SK-N-SH treated with all-trans-retinoic acid at 6 μM for 48 hours (cell line): Measurements from ENCODE around the gene GP2.
"Not testable (repeated sequence)": the region's sequence is repeated elsewhere in the genome, so short reads cannot be mapped to it uniquely, and the experiment has no call there.

Source experiments
- ATAC-seq: fragments of 200-7000 bp; cut with Tn5 transposase; 3 replicates; pipeline ENCODE4 v1.9.1; 2020; ENCODE audit warnings: mild to moderate bottlenecking, moderate library complexity
- ARNTL ChIP-seq: fragments of 450-650 bp; formaldehyde crosslinking; IDR thresholded peaks from 2 replicates; pipeline ENCODE4 v1.5.0; 2020; ENCODE audit warnings: low read depth, mild to moderate bottlenecking, moderate library complexity, borderline replicate concordance
- BACH2 ChIP-seq: fragments of 250-450 bp; sonication (Bioruptor Pico); IDR thresholded peaks from 2 replicates; pipeline ENCODE4 v1.9.0; 2021; ENCODE audit warnings: mild to moderate bottlenecking, borderline replicate concordance
- CREB5 ChIP-seq: fragments of 250-450 bp; sonication (Bioruptor Pico); IDR thresholded peaks from 2 replicates; pipeline ENCODE4 v1.5.1; 2020; ENCODE audit warnings: low read depth, mild to moderate bottlenecking, moderate library complexity
- CSRNP3 ChIP-seq: fragments of 250-450 bp; sonication (Bioruptor Pico); IDR thresholded peaks from 2 replicates; pipeline ENCODE4 v1.5.1; 2021; ENCODE audit warnings: mild to moderate bottlenecking, moderate library complexity
- ESRRG ChIP-seq: fragments of 250-450 bp; sonication (Bioruptor Pico); IDR thresholded peaks from 2 replicates; pipeline ENCODE4 v1.6.1; 2021; ENCODE audit warnings: mild to moderate bottlenecking
- GLIS3 ChIP-seq: fragments of 250-450 bp; sonication (Bioruptor Pico); IDR thresholded peaks from 2 replicates; pipeline ENCODE4 v1.5.0; 2020; ENCODE audit warnings: mild to moderate bottlenecking, moderate library complexity
- OSR1 ChIP-seq: fragments of 250-450 bp; sonication (Bioruptor Pico); IDR thresholded peaks from 2 replicates; pipeline ENCODE4 v1.8.0; 2022; ENCODE audit warnings: moderate library complexity, mild to moderate bottlenecking, inconsistent platforms
- PPARA ChIP-seq: fragments of 250-450 bp; sonication (Bioruptor Pico); IDR thresholded peaks from 2 replicates; pipeline ENCODE4 v1.5.0; 2020; ENCODE audit warnings: mild to moderate bottlenecking, borderline replicate concordance
- RARB ChIP-seq: fragments of 250-450 bp; sonication (Bioruptor Pico); IDR thresholded peaks from 2 replicates; pipeline ENCODE4 v1.8.0; 2021; ENCODE audit warnings: mild to moderate bottlenecking, moderate library complexity
- TCF4 ChIP-seq: fragments of 250-450 bp; sonication (Bioruptor Pico); IDR thresholded peaks from 2 replicates; pipeline ENCODE4 v1.8.0; 2021; ENCODE audit warnings: mild to moderate bottlenecking, moderate library complexity, borderline replicate concordance
- TSHZ2 ChIP-seq: fragments of 250-450 bp; sonication (Bioruptor Pico); IDR thresholded peaks from 2 replicates; pipeline ENCODE4 v1.5.0; 2020; ENCODE audit warnings: mild to moderate bottlenecking, moderate library complexity
- ZC3H10 ChIP-seq: fragments of 250-450 bp; sonication (Bioruptor Pico); IDR thresholded peaks from 2 replicates; pipeline ENCODE4 v1.5.1; 2021; ENCODE audit warnings: mild to moderate bottlenecking, moderate library complexity
- ZFP3 ChIP-seq: fragments of 250-450 bp; sonication (Bioruptor Pico); IDR thresholded peaks from 2 replicates; pipeline ENCODE4 v1.5.0; 2020; ENCODE audit warnings: mild to moderate bottlenecking, moderate library complexity
- ZFP30 ChIP-seq: fragments of 450-650 bp; formaldehyde crosslinking; IDR thresholded peaks from 2 replicates; pipeline ENCODE4 v1.5.0; 2022; ENCODE audit warnings: mild to moderate bottlenecking, moderate library complexity
- ZNF565 ChIP-seq: fragments of 450-650 bp; formaldehyde crosslinking; conservative IDR thresholded peaks from 2 replicates; pipeline ENCODE4 v1.5.0; 2020; ENCODE audit warnings: low read depth, mild to moderate bottlenecking, moderate library complexity
- ZNF70 ChIP-seq: fragments of 450-650 bp; formaldehyde crosslinking; IDR thresholded peaks from 2 replicates; pipeline ENCODE4 v1.5.0; 2020; ENCODE audit warnings: mild to moderate bottlenecking, moderate library complexity
- ZNF8 ChIP-seq: fragments of 450-650 bp; formaldehyde crosslinking; IDR thresholded peaks from 2 replicates; pipeline ENCODE4 v1.5.0; 2020; ENCODE audit warnings: mild to moderate bottlenecking, moderate library complexity
- TF ChIP-seq, protein P1 (sequence below): fragments of 250-450 bp; sonication (Bioruptor Pico); IDR thresholded peaks from 2 replicates; pipeline ENCODE4 v1.8.0; 2020; ENCODE audit warnings: mild to moderate bottlenecking, moderate library complexity, borderline replicate concordance

Gene GP2

GRCh38 chr16:20312536-20313095 is 14.7 kb downstream of the GP2 start:
- not testable (repeated sequence) for ATAC-seq

GRCh38 chr16:20311548-20311947 is 15.8 kb downstream of the GP2 start:
- no peak for TF ChIP-seq GLIS3 (CRISPR knock-in tag)
- TF ChIP-seq ZC3H10 (CRISPR knock-in tag) = no peak
- TF ChIP-seq ZFP30 = no peak
- TF ChIP-seq OSR1 (CRISPR knock-in tag) = no peak
- TF ChIP-seq ZNF565 (CRISPR knock-in tag) = no peak
- no peak for TF ChIP-seq ZNF8 (CRISPR knock-in tag)
- TF ChIP-seq, protein P1, sequence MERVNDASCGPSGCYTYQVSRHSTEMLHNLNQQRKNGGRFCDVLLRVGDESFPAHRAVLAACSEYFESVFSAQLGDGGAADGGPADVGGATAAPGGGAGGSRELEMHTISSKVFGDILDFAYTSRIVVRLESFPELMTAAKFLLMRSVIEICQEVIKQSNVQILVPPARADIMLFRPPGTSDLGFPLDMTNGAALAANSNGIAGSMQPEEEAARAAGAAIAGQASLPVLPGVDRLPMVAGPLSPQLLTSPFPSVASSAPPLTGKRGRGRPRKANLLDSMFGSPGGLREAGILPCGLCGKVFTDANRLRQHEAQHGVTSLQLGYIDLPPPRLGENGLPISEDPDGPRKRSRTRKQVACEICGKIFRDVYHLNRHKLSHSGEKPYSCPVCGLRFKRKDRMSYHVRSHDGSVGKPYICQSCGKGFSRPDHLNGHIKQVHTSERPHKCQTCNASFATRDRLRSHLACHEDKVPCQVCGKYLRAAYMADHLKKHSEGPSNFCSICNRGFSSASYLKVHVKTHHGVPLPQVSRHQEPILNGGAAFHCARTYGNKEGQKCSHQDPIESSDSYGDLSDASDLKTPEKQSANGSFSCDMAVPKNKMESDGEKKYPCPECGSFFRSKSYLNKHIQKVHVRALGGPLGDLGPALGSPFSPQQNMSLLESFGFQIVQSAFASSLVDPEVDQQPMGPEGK (CRISPR knock-in tag) = no peak
- TF ChIP-seq ZNF70 (CRISPR knock-in tag) = no peak
- TF ChIP-seq TSHZ2 (CRISPR knock-in tag) = no peak
- TF ChIP-seq CSRNP3 = no peak
- TF ChIP-seq ZFP3 (CRISPR knock-in tag) = no peak
- no peak for TF ChIP-seq PPARA
- TF ChIP-seq CREB5 = no peak
- no peak for TF ChIP-seq ESRRG
- no peak for ATAC-seq

GRCh38 chr16:20310421-20311395 is 16.6 kb downstream of the GP2 start:
- no peak for TF ChIP-seq GLIS3 (CRISPR knock-in tag)
- no peak for TF ChIP-seq ARNTL (CRISPR knock-in tag)
- TF ChIP-seq TCF4 (CRISPR knock-in tag) = no peak
- TF ChIP-seq CREB5 = no peak
- TF ChIP-seq RARB (CRISPR knock-in tag) = no peak
- no peak for TF ChIP-seq ZNF8 (CRISPR knock-in tag)
- no peak for TF ChIP-seq ZNF565 (CRISPR knock-in tag)
- no peak for TF ChIP-seq ZFP30
- no peak for TF ChIP-seq BACH2
- no peak for TF ChIP-seq ZNF70 (CRISPR knock-in tag)
- no peak for TF ChIP-seq ESRRG

GRCh38 chr16:20309786-20310185 is 17.5 kb downstream of the GP2 start:
- no peak for ATAC-seq
- no peak for TF ChIP-seq ESRRG
- TF ChIP-seq GLIS3 (CRISPR knock-in tag) = no peak
- TF ChIP-seq BACH2 = no peak

More at GRCh38 chr16:20310421-20311395, 16.6 kb downstream of the GP2 start:
- ATAC-seq = no peak
